Endothelial cell of umbilical vein (primary cell): ENCODE data around the gene CNNM3. TPM values are rescaled to one million over a fixed set of nuclear protein-coding genes. Genes with fewer than 3 reads are reported as not detected.

Source experiments
- BruUV-seq: library from RNA; stranded (reverse); fragments of 400-500 nt; replicated peaks from 2 replicates; lab custom pipeline; 2021; lab: Mats Ljungman, UMichigan
- CTCF ChIA-PET: fragments of 300-600, 350-600 bp; sonication (Branson Sonifier 250); formaldehyde crosslinking; loops from one replicate; lab custom pipeline; 2021; ENCODE audit warnings: antibody characterized with exemption, inconsistent platforms; lab: Charles Lee
- POLR2A ChIA-PET: fragments of 300-600, 350-600 bp; sonication (Branson Sonifier 250); formaldehyde crosslinking; loops from one replicate; lab custom pipeline; 2021; ENCODE audit warnings: antibody characterized with exemption, inconsistent platforms; lab: Charles Lee
- DNase-seq: peaks from one replicate; pipeline ENCODE4 v3.0.0-alpha.2; 2011; ENCODE audit warnings: low read depth, low spot score
- FAIRE-seq: peaks from 2 replicates; lab custom pipeline; 2011; peaks lifted over from hg19 to GRCh38; lab: Jason Lieb, UNC
- H2AFZ ChIP-seq: 2 replicates; pipeline ENCODE4 v1.6.0; 2012; ENCODE audit warnings: low read depth, low read length, control low read depth, inconsistent platforms
- H3K27ac ChIP-seq: 2 replicates; pipeline ENCODE4 v1.5.1; 2011; ENCODE audit warnings: low read depth, mild to moderate bottlenecking, control low read depth, low read length, moderate library complexity; ENCODE audit not compliant: insufficient read depth
- H3K27me3 ChIP-seq, 2 experiments: 2 replicates each; pipeline versions ENCODE4 v1.6.0 to v1.6.1; 2011; ENCODE audit warnings: low read length in 2 of 2, mixed read lengths in 1 of 2; ENCODE audit not compliant: control insufficient read depth in 2 of 2, insufficient read depth in 2 of 2
- H3K36me3 ChIP-seq, 2 experiments: 2 replicates in 1 of 2; 3 replicates in 1 of 2; pipeline ENCODE4 v1.5.1; 2011; ENCODE audit warnings: low read length in 2 of 2, mild to moderate bottlenecking in 1 of 2, moderate library complexity in 1 of 2; ENCODE audit not compliant: control insufficient read depth in 2 of 2, insufficient read depth in 2 of 2; ENCODE audit errors: extremely low read depth in 1 of 2
- H3K4me1 ChIP-seq: 3 replicates; pipeline ENCODE4 v1.5.1; 2011; ENCODE audit warnings: mild to moderate bottlenecking, low read length; ENCODE audit not compliant: control insufficient read depth, insufficient read depth; ENCODE audit errors: extremely low read depth
- H3K4me2 ChIP-seq: 2 replicates; pipeline ENCODE4 v1.6.1; 2011; ENCODE audit warnings: low read length, control low read depth, mixed read lengths; ENCODE audit not compliant: insufficient read depth
- H3K4me3 ChIP-seq, 3 experiments: fragments of 200-600 bp in 1 of 3; sonication (generic), shearing (Covaris generic) in 1 of 3; replicated peaks in 1 of 3; 2 replicates each; pipeline ENCODE4 v1.5.1; 2011 to 2016; ENCODE audit warnings: control low read depth in 3 of 3, low read length in 3 of 3, mild to moderate bottlenecking in 2 of 3, inconsistent platforms in 1 of 3, low read depth in 1 of 3, moderate library complexity in 1 of 3; ENCODE audit not compliant: insufficient read depth in 1 of 3
- H3K79me2 ChIP-seq: 2 replicates; pipeline ENCODE4 v1.6.0; 2012; ENCODE audit warnings: low read length, inconsistent platforms; ENCODE audit not compliant: control insufficient read depth, insufficient read depth
- H3K9ac ChIP-seq: replicated peaks from 2 replicates; pipeline ENCODE3; 2011; ENCODE audit warnings: low read length, control low read depth; ENCODE audit not compliant: insufficient read depth; ENCODE audit errors: extremely low read depth
- H3K9me1 ChIP-seq: replicated peaks from 3 replicates; pipeline ENCODE4 v1.6.0; 2011; ENCODE audit warnings: mild to moderate bottlenecking, low read length; ENCODE audit not compliant: control insufficient read depth, insufficient read depth; ENCODE audit errors: extremely low read depth
- H3K9me3 ChIP-seq: replicated peaks from 2 replicates; pipeline ENCODE4 v1.5.1; 2012; ENCODE audit warnings: low read length, inconsistent platforms; ENCODE audit not compliant: control insufficient read depth, insufficient read depth
- H4K20me1 ChIP-seq: replicated peaks from 2 replicates; pipeline ENCODE3; 2011; ENCODE audit warnings: mild to moderate bottlenecking, low read length; ENCODE audit not compliant: control insufficient read depth, insufficient read depth; ENCODE audit errors: extremely low read depth
- EZH2 ChIP-seq: IDR thresholded peaks from 2 replicates; pipeline ENCODE4 v1.6.1; 2012; ENCODE audit warnings: borderline replicate concordance, low read depth, mild to moderate bottlenecking, moderate library complexity, low read length, inconsistent platforms; ENCODE audit not compliant: severe bottlenecking
- FOS ChIP-seq: IDR thresholded peaks from 2 replicates; pipeline ENCODE4 v1.6.1; 2011; ENCODE audit warnings: mild to moderate bottlenecking, low read length, moderate library complexity, borderline replicate concordance; ENCODE audit not compliant: insufficient read depth
- GATA2 ChIP-seq: IDR thresholded peaks from 2 replicates; pipeline ENCODE4 v1.7.0; 2011; ENCODE audit warnings: low read depth, mild to moderate bottlenecking, moderate library complexity, mixed read lengths, low read length; ENCODE audit not compliant: insufficient read length, insufficient read depth
- JUN ChIP-seq: IDR thresholded peaks from 2 replicates; pipeline ENCODE4 v1.6.1; 2011; ENCODE audit warnings: borderline replicate concordance, low read depth; ENCODE audit not compliant: insufficient read length, insufficient read depth
- MYC ChIP-seq: IDR thresholded peaks from one replicate; pipeline ENCODE4 v1.6.1; 2011; ENCODE audit warnings: mild to moderate bottlenecking, low read depth, low read length
- POLR2A ChIP-seq: IDR thresholded peaks from 2 replicates; pipeline ENCODE4 v1.6.1; 2012; ENCODE audit warnings: low read depth, mild to moderate bottlenecking, control low read depth, low read length
- POLR2AphosphoS5 ChIP-seq: IDR thresholded peaks from 2 replicates; pipeline ENCODE4 v1.6.1; 2012; ENCODE audit warnings: low read depth, mild to moderate bottlenecking, control low read depth, low read length, moderate library complexity; ENCODE audit not compliant: insufficient read depth
- dilution Hi-C: fragments of 300-500 bp; cut with MboI; formaldehyde crosslinking; loops from one replicate; pipeline ENCODE4 v1.15.0; 2019; ENCODE audit warnings: low sequenced_read_pairs; ENCODE audit not compliant: extremely low pct_ligation_motif_present
- intact Hi-C: fragments of 100-400 bp; cut with micrococcal nuclease; formaldehyde crosslinking; loops from one replicate; pipeline ENCODE4 v1.10.0; 2022
- polyA plus RNA-seq, 4 experiments: library from polyadenylated mRNA; depleted of rRNA in 3 of 4; stranded (reverse) in 3 of 4; unstranded in 1 of 4; fragments of >200 nt; gene quantifications; 2 replicates each; pipeline versions ENCODE4 v1.2.1 to v1.2.3, GENCODE V29; 2011 to 2012; ENCODE audit warnings: missing spikeins in 1 of 4
- total RNA-seq: library from RNA; stranded (reverse); gene quantifications from 2 replicates; pipeline ENCODE4 v1.2.3, GENCODE V29; 2021
- TF ChIP-seq, protein P1 (sequence below), 2 donors: IDR thresholded peaks; 1 replicate in 1 of 2; 2 replicates in 1 of 2; pipeline ENCODE4 v1.5.1; 2011; ENCODE audit warnings: low read length in 2 of 2, mild to moderate bottlenecking in 2 of 2, moderate library complexity in 2 of 2, control low read depth in 1 of 2, inconsistent platforms in 1 of 2, low read depth in 1 of 2; ENCODE audit not compliant: insufficient read depth in 1 of 2; ENCODE audit errors: extremely low read depth in 1 of 2
- TF ChIP-seq, protein P2 (sequence below): IDR thresholded peaks from 2 replicates; pipeline ENCODE4 v1.6.1; 2011; ENCODE audit not compliant: insufficient read depth, insufficient read length

Gene CNNM3
- total and polyA plus RNA-seq, 2 donors (not counting 3 experiments of a cell fraction or from before 2014, with no cell fraction given): 13.0 to 14.9 TPM

DNA sequence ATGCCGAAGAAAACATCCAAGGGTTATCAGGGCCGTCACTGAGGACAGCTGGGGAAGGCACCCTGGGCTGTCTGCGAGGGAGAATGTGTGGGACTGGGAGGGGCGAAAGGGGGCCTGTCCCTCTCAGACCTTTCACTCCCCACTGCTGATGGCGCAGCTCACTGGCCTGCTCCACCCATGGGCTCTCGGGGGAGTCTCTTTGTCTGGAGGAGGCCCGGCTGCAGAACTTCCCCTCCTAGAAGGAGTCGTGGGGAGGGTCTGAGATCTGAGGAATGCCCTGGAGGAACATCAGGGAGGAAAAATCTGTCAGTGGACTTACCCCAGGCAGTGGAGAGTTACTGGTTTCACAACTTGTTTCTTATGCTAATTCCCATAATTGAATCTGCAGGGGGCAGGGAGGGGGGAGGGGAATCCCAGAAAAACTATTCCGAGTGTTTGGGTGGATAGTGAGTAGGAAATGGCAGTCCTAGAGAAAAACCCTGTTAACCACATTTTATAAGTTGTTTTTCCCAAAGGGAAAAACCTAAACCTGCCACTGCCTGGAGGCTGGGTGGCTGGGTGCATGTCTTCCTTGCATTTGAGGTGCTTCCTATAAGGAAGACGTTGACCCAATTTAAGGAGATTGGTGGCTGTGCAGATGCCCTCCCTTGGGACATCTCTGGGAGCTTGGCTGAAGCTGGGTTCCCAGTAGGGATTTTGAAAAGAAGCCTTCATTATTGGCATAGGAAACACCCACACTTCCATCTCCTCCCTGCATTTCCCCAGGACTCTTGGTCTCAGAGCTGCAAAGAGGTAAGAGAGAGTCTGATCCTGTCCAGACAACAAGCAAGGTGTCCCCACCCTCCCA is 65.5 kb downstream of the CNNM3 start:
- H3K9me1 ChIP-seq: no peaks in the 10 kb centered on the region
- no peak for FAIRE-seq
- H4K20me1 ChIP-seq: no peaks in the 10 kb centered on the region
- no peak overlapping the region for H3K4me2 ChIP-seq
- TF ChIP-seq EZH2 (no peak), POLR2AphosphoS5 (no peak), POLR2A (no peak), FOS (no peak), JUN (no peak), MYC (no peak), GATA2 (no peak)
- TF ChIP-seq, protein P1, sequence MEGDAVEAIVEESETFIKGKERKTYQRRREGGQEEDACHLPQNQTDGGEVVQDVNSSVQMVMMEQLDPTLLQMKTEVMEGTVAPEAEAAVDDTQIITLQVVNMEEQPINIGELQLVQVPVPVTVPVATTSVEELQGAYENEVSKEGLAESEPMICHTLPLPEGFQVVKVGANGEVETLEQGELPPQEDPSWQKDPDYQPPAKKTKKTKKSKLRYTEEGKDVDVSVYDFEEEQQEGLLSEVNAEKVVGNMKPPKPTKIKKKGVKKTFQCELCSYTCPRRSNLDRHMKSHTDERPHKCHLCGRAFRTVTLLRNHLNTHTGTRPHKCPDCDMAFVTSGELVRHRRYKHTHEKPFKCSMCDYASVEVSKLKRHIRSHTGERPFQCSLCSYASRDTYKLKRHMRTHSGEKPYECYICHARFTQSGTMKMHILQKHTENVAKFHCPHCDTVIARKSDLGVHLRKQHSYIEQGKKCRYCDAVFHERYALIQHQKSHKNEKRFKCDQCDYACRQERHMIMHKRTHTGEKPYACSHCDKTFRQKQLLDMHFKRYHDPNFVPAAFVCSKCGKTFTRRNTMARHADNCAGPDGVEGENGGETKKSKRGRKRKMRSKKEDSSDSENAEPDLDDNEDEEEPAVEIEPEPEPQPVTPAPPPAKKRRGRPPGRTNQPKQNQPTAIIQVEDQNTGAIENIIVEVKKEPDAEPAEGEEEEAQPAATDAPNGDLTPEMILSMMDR (IDR thresholded peaks at IDR 0.05; ENCODE audit: extremely low read depth in 1 of 2, insufficient read depth in 1 of 2, low read depth in 1 of 2, low read length in 2 of 2): no peak
- TF ChIP-seq, protein P2, sequence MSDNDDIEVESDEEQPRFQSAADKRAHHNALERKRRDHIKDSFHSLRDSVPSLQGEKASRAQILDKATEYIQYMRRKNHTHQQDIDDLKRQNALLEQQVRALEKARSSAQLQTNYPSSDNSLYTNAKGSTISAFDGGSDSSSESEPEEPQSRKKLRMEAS: no peak
- intact Hi-C loops: no loop called here
- H3K4me3 ChIP-seq: no peak overlapping the region
- CTCF ChIA-PET: interaction anchor here (1.1 to 1.9 kb wide), 2 partner anchors 24 to 71 kb away, joined by 3 to 4 read pairs; partner anchors contain the start of gene ANKRD39
- H3K27me3 ChIP-seq: no peaks in the 10 kb centered on the region
- dilution Hi-C loops: no loop called here
- H3K9ac ChIP-seq: no peak overlapping the region
- H3K4me1 ChIP-seq: no peaks in the 10 kb centered on the region
- no peak for DNase-seq
- no peaks in the 10 kb centered on the region for H3K36me3 ChIP-seq
- BruUV-seq: no TSS peak
- no peak overlapping the region for H3K27ac ChIP-seq
- POLR2A ChIA-PET: interaction anchor here (1.1 kb wide), 1 partner anchor 9 kb away, joined by 5 read pairs; no protein-coding TSS in a partner anchor
- no peaks in the 10 kb centered on the region for H3K79me2 ChIP-seq
- no peak overlapping the region for H2AFZ ChIP-seq
- H3K9me3 ChIP-seq: no peaks in the 10 kb centered on the region
